ENCODE results near the gene EFNB1. TPM values are rescaled to one million over a fixed set of nuclear protein-coding genes. Genes with fewer than 3 reads are reported as not detected.

EFNB1 gene
- total RNA-seq, 2 experiments from 2014 or later, result 1.8 to 1.9 TPM

DNA sequence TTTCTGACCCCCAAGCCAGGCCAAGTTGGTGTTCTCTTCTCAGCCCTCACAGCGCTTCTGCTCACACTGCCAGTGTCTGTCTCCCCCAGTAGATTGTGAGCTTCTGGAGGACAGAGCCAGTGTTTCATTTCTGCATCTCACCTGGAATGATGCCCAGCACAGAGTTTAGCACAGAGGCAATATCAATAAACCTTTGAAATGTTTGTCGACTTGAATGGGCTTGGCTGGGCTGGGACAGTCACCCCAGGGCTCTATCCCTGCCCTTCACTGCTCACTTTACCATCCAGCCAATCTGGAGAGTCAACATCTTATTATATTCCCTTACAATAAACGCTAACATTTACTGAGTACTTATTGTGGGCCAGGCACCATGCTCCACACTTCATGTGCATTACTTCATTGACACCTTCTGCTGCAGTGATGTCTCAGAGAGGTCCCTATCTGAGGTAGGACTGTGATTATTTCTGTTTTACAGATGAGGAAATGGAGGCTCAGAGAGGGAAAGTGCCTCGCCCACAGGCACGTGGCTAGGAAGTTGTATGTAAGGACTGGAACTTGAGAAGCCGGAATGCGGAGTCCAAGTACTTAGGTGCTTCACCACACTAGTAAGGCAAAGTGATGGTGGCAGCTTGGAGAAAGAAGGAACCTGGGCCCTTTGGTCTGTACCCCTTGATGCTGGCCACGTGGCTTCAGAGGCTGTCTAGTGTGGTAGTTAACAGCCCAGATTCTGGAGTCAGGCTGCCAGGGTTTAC lies 19.5 kb downstream of the EFNB1 start:
- Histone ChIP-seq H3K9me2 (ENCODE audit: insufficient read depth, low read length) (no peaks in the 10 kb centered on the region), H3K4me1 (ENCODE audit: insufficient read depth, low read length, poor library complexity, severe bottlenecking) (no peaks in the 10 kb centered on the region), H3K36me3 (ENCODE audit: insufficient read depth, low read length) (no peaks in the 10 kb centered on the region), H3K9me3 (ENCODE audit: low read length) (no peaks in the 10 kb centered on the region), H2AFZ (ENCODE audit: low read length) (no peak overlapping the region), H3K27ac (ENCODE audit: low read depth, low read length, poor library complexity, severe bottlenecking) (no peak overlapping the region), H3K4me2 (ENCODE audit: low read length) (no peak overlapping the region), H3K79me2 (ENCODE audit: insufficient read depth, low read depth, low read length) (no peaks in the 10 kb centered on the region), H4K20me1 (ENCODE audit: insufficient read depth, low read length) (no peaks in the 10 kb centered on the region), H3K4me3 (ENCODE audit: low read depth, low read length, poor library complexity, severe bottlenecking) (no peak overlapping the region)
- POLR2A ChIA-PET, result no interaction called here
- no peak for TF ChIP-seq CTCF (conservative IDR thresholded peaks at IDR 0.05; ENCODE audit: low read length)
- no peak for TF ChIP-seq EZH2phosphoT487 (IDR thresholded peaks at IDR 0.05; ENCODE audit: borderline replicate concordance, low read depth, low read length)
- CTCF ChIA-PET (ENCODE audit: unreplicated experiment), result no interaction called here
- intact Hi-C loops (cut with micrococcal nuclease; ENCODE audit: unreplicated experiment), result no loop called here
- BruUV-seq (replicated peaks), result no TSS peak
- DNase-seq (ENCODE audit: low spot score), result no peak

DNA sequence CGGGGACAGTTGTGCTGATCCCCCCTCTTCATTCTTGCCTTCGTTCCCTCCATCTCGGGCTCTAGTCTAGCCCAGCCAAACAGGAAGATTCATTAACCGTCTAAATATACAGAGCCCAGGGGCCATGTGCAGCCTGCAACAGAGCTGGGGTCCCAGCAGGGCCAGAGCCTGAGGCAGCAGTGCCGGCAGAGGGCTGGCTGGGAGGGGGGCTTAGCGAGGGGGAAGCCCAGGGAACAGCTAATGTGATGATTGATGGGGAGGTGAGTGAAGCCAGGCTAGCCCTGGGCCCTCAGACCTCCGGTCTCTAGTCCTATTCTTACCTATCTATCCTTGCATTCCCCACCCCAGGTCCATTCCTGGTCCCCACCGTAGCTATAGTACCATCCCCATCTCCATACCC lies 22.3 kb downstream of the EFNB1 start:
- intact Hi-C loops (cut with micrococcal nuclease; ENCODE audit: unreplicated experiment), result no loop called here
- Histone ChIP-seq H3K9me2 (ENCODE audit: insufficient read depth, low read length) (no peaks in the 10 kb centered on the region), H3K27ac (ENCODE audit: low read depth, low read length, poor library complexity, severe bottlenecking) (no peak overlapping the region), H3K79me2 (ENCODE audit: insufficient read depth, low read depth, low read length) (no peaks in the 10 kb centered on the region), H3K36me3 (ENCODE audit: insufficient read depth, low read length) (no peaks in the 10 kb centered on the region), H4K20me1 (ENCODE audit: insufficient read depth, low read length) (no peaks in the 10 kb centered on the region), H3K4me3 (ENCODE audit: low read depth, low read length, poor library complexity, severe bottlenecking) (no peak overlapping the region), H2AFZ (ENCODE audit: low read length) (no peak overlapping the region), H3K9me3 (ENCODE audit: low read length) (no peaks in the 10 kb centered on the region), H3K4me1 (ENCODE audit: insufficient read depth, low read length, poor library complexity, severe bottlenecking) (no peaks in the 10 kb centered on the region), H3K4me2 (ENCODE audit: low read length) (no peak overlapping the region)
- no TSS peak for BruUV-seq (replicated peaks)
- no peak for DNase-seq (ENCODE audit: low spot score)
- CTCF ChIA-PET (ENCODE audit: unreplicated experiment), result no interaction called here
- POLR2A ChIA-PET, result no interaction called here
- no peak for TF ChIP-seq EZH2phosphoT487 (IDR thresholded peaks at IDR 0.05; ENCODE audit: borderline replicate concordance, low read depth, low read length)
- TF ChIP-seq CTCF (conservative IDR thresholded peaks at IDR 0.05; ENCODE audit: low read length), result no peak

- Histone ChIP-seq H3K36me3 (ENCODE audit: insufficient read depth, low read length) (no peaks in the 10 kb centered on the region), H4K20me1 (ENCODE audit: insufficient read depth, low read length) (no peaks in the 10 kb centered on the region), H3K4me3 (ENCODE audit: low read depth, low read length, poor library complexity, severe bottlenecking) (no peak overlapping the region), H3K4me2 (ENCODE audit: low read length) (no peak overlapping the region), H3K9me3 (ENCODE audit: low read length) (no peaks in the 10 kb centered on the region), H3K9me2 (ENCODE audit: insufficient read depth, low read length) (no peaks in the 10 kb centered on the region), H3K79me2 (ENCODE audit: insufficient read depth, low read depth, low read length) (no peaks in the 10 kb centered on the region), H3K27ac (ENCODE audit: low read depth, low read length, poor library complexity, severe bottlenecking) (no peak overlapping the region), H2AFZ (ENCODE audit: low read length) (no peak overlapping the region), H3K4me1 (ENCODE audit: insufficient read depth, low read length, poor library complexity, severe bottlenecking) (no peaks in the 10 kb centered on the region)
- CTCF ChIA-PET (ENCODE audit: unreplicated experiment), result no interaction called here
- no peak for DNase-seq (ENCODE audit: low spot score)
- TF ChIP-seq EZH2phosphoT487 (IDR thresholded peaks at IDR 0.05; ENCODE audit: borderline replicate concordance, low read depth, low read length), result no peak
- no peak for TF ChIP-seq CTCF (conservative IDR thresholded peaks at IDR 0.05; ENCODE audit: low read length)
- intact Hi-C loops (cut with micrococcal nuclease; ENCODE audit: unreplicated experiment), result no loop called here
- BruUV-seq (replicated peaks), result no TSS peak
- POLR2A ChIA-PET, result no interaction called here
Measured at GRCh38 chrX:68852046-68852445, 23.2 kb downstream of the EFNB1 start.

Data from OCI-LY7 (cell line).